Measurements from ENCODE around the gene RNASE2. TPM values are rescaled to one million over a fixed set of nuclear protein-coding genes. Genes with fewer than 3 reads are reported as not detected.
"Not testable (repeated sequence)": the region's sequence is repeated elsewhere in the genome, so short reads cannot be mapped to it uniquely, and the experiment has no call there.

The RNASE2 gene
- total RNA-seq, 4 donors from 2014 or later = 2.7 TPM; not detected in 3

- 0 to 21% methylated on average over 1 of the region's 1 CpG for WGBS, 2 donors (ENCODE audit: low coverage in 1 of 2)
- Histone ChIP-seq H3K9me3 (no peaks in the 10 kb centered on the region), H3K4me1 (peaks cover 0 to 6% (median 0%) of the 10 kb centered on the region in 4 donors), H3K36me3 (no peaks in the 10 kb centered on the region), H3K4me3 (no peak overlapping the region), H3K27me3 (no peaks in the 10 kb centered on the region), H3K27ac (no peak overlapping the region)
- intact Hi-C loops (cut with DNase I; ENCODE audit: low total_unique reads) = no loop called here
- TF ChIP-seq EP300 (IDR thresholded peaks at IDR 0.05; ENCODE audit: low read depth) = no peak
- TF ChIP-seq POLR2A (IDR thresholded peaks at IDR 0.05) = no peak
- no peak for TF ChIP-seq POLR2AphosphoS5 (IDR thresholded peaks at IDR 0.05)
- TF ChIP-seq CTCF (IDR thresholded peaks at IDR 0.05) = no peak
- DNase-seq = no peak
- in situ Hi-C loops (cut with MboI; ENCODE audit: low pct_ligation_motif_present in 1 of 4, low pct_unique_long_range_greater_than_20kb in 1 of 4, low sequenced_read_pairs in 3 of 4) = loop anchor here in 2 of 4 donors (10.0 to 25.0 kb wide), 2 partner anchors 284 to 291 kb away; partner anchors contain the start of genes ANG (in 1 of the 2) and RNASE4 (in 1 of the 2)
These were observed 23.4 kb downstream of the RNASE2 start for GRCh38 chr14:20978687-20979086.

GRCh38 chr14:20980906-20981305 is 25.6 kb downstream of the RNASE2 start:
- no peak for TF ChIP-seq EP300 (IDR thresholded peaks at IDR 0.05; ENCODE audit: low read depth)
- TF ChIP-seq POLR2AphosphoS5 (IDR thresholded peaks at IDR 0.05) = no peak
- no peak for TF ChIP-seq POLR2A (IDR thresholded peaks at IDR 0.05)
- no peak for TF ChIP-seq CTCF (IDR thresholded peaks at IDR 0.05)
- in situ Hi-C loops (cut with MboI; ENCODE audit: low pct_ligation_motif_present in 1 of 4, low pct_unique_long_range_greater_than_20kb in 1 of 4, low sequenced_read_pairs in 3 of 4) (loop anchor here in 1 of 4 donors (25.0 kb wide), 1 partner anchor 294 kb away; the partner anchor contains the start of genes ANG and RNASE4), intact Hi-C loops (cut with DNase I; ENCODE audit: low total_unique reads) (no loop called here)
- no peaks in the 10 kb centered on the region for H3K9me3 ChIP-seq
- H3K4me1 ChIP-seq = peaks cover 0 to 6% (median 0%) of the 10 kb centered on the region in 4 donors
- H3K27ac ChIP-seq = no peak overlapping the region
- DNase-seq = no peak
- H3K36me3 ChIP-seq = no peaks in the 10 kb centered on the region
- H3K4me3 ChIP-seq = no peak overlapping the region
- no peaks in the 10 kb centered on the region for H3K27me3 ChIP-seq
- 44 to 66% methylated on average over 1 of the region's 1 CpG for WGBS, 2 donors (ENCODE audit: low coverage in 1 of 2)

- Histone ChIP-seq H3K4me3 (no peak overlapping the region), H3K27me3 (no peaks in the 10 kb centered on the region), H3K4me1 (peaks cover 0 to 2% (median 0%) of the 10 kb centered on the region in 4 donors), H3K27ac (no peak overlapping the region), H3K9me3 (no peaks in the 10 kb centered on the region), H3K36me3 (no peaks in the 10 kb centered on the region)
- no peak for DNase-seq
- WGBS, 2 donors (ENCODE audit: low coverage in 1 of 2) = 78 to 80% methylated on average over 2 of the region's 2 CpGs
- TF ChIP-seq POLR2A (IDR thresholded peaks at IDR 0.05) (no peak), CTCF (IDR thresholded peaks at IDR 0.05) (no peak)
- in situ Hi-C loops (cut with MboI; ENCODE audit: low pct_ligation_motif_present in 1 of 4, low pct_unique_long_range_greater_than_20kb in 1 of 4, low sequenced_read_pairs in 3 of 4) = loop anchor here in 1 of 4 donors (25.0 kb wide), 1 partner anchor 296 kb away; the partner anchor contains the start of genes ANG and RNASE4
- intact Hi-C loops (cut with DNase I; ENCODE audit: low total_unique reads) = no loop called here
These were observed 27.5 kb downstream of the RNASE2 start for GRCh38 chr14:20982646-20983369.

- H3K27me3 ChIP-seq; H3K9me3 ChIP-seq; H3K36me3 ChIP-seq; intact Hi-C loops (cut with DNase I; ENCODE audit: low total_unique reads); H3K4me3 ChIP-seq; H3K27ac ChIP-seq; DNase-seq: not testable (repeated sequence)
- 92 to 94% methylated on average over 4 of the region's 4 CpGs for WGBS, 2 donors (ENCODE audit: low coverage in 1 of 2)
- in situ Hi-C loops (cut with MboI; ENCODE audit: low pct_ligation_motif_present in 1 of 4, low pct_unique_long_range_greater_than_20kb in 1 of 4, low sequenced_read_pairs in 3 of 4) = loop anchor here in 1 of 4 donors (25.0 kb wide), 1 partner anchor 298 kb away; the partner anchor contains the start of genes ANG and RNASE4
- peaks cover under 1 to 15% (median 10%) of the 10 kb centered on the region in 4 donors for H3K4me1 ChIP-seq
These were observed 30.4 kb downstream of the RNASE2 start for GRCh38 chr14:20985650-20986049.
